Daoy (cell line): ENCODE results near the gene HS1BP3. TPM values are rescaled to one million over a fixed set of nuclear protein-coding genes. Genes with fewer than 3 reads are reported as not detected.

Source experiments
- DNase-seq: peaks from one replicate; pipeline ENCODE4 v3.0.0-alpha.2; 2015; ENCODE audit warnings: low read depth
- total RNA-seq: library from RNA; depleted of rRNA; stranded (reverse); fragments of >200 nt; shearing (Covaris generic); gene quantifications from 2 replicates; pipeline ENCODE4 v1.2.3, GENCODE V29; 2014

HS1BP3 gene
- total RNA-seq, 1 experiment from 2014 or later, result 6.9 TPM

DNA sequence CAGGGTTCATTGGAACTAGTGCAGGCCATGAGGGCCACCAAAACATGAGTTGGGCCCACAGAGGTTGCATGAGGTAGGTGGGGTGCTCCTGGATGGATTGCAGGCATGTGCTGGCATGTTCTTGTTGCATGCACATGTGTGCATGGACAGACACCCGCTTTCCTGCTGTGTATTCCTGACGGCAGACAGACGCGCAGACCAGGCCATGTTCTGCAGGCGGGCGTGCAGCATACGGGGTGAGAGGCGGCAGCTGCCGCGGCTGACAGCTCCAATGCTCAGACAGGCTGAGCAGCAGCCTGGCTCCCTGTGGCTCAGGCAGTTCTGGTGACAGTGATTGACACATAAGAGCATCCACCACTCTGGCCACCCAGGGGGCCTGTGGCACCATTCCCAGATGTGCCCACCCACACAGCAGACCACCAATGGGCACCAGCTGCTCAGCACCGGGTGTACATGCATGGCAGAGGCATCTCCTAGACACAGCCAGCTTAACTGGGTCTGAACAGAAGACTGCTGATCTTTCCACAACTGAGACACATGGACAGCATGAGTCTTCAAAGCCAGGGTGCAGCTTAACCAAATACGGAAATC is 21.2 kb downstream of the HS1BP3 start:
- DNase-seq, result no peak

DNA sequence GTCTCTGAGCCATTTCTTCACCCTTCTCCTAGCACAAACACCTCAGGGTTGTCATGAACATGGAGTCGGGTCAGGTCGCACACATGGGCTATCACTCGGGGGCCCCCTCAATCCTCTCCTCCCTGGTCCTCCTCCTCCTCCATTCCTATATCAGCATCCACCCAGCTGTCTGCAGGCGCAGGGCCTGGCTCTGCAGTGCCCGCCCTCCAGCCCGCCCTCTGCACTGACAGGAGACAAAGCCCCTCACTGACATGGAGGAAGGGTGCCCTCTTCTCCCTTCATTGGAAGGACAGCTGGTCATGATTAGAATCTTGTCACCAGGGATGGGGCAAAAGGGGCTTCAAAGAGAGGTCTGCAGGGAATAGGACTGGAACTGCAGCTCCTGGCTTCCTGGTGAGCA is 21.7 kb downstream of the HS1BP3 start:
- no peak for DNase-seq

DNA sequence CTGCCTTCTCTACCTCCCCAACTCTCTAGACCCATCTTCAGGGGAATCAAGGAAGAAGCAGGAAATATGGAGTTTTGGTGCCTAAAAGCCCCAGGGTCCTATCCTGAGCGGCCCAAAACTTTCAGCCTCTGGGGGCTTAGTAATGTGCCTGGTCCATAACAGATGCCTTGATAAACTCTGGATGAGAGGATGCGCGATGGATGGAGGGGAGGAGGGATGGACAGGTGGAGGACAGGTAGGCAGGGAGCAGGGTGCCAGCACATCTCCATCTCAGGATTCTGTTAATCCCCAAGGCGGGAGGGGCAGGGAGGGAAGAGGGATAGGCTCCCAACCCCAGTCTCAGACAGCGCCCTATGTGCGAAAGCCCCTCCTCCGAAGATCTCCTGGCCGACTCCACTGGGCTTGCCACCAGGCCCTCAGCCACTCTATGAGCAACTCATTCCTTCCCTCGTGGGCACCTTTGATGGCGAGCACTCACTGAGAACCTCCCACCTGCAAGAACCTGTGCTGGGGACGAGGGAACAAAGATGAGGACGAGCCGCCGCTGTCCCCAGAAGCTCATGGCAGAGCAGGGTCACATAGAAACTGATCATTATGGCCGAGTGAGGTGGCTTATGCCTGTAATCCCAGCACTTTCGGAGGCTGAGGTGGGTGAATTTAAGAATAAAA is 23.1 kb downstream of the HS1BP3 start:
- DNase-seq, result no peak

DNA sequence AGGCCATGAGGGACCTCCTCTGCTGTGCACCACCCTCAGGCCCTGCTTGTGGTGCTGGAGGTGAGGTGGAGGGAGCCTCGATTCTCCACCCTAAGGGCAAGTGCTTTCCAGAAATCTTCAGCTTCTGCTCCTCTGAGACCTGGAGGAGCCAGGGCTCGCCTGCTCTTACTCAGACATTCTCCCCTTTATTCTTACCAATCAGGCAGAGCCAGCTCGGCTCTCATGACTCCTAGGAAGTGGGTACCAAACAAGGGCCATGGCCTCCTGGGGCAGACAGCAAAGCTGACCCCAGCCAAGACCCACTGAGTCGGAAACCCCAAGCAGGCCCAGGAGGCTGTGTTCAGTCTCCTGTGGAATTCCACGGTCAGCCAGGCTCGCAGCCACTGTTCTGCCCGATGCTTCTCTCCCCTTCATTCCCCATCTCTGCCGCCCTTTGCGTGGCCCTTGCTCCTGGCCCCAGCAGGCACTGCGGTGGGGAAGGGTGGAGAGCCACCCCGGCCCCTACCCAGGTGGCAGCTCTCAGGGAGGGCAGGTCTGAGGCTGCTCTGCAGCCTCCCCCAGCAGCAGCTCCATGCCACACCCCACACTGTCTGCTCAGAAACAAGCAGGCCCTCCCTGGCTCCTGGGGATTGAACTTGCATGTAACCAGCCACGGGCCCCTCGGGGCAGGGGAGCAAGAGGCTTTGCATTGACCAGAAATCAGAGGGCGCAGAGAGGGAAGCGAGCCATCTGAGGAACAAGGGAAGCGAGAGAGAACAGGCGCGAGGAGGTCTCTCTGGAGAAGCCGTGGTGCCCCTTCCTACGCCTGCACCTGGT is 24.0 kb downstream of the HS1BP3 start:
- no peak for DNase-seq

DNA sequence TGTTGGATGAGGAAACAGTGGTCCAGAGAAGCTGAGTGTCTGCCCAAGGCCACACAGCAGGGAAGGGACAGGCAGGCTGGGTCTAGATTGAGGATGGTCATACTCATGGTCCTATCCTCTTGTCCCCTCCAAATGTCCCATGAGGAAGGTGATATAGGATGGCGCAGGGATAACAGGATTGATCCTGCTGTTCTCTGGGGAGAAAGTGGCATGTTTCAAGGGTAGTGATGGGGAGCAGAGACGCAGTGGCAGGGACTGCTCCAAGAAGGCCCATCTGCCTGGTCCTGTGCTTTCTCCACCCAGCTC is 24.6 kb downstream of the HS1BP3 start:
- DNase-seq, result no peak

DNA sequence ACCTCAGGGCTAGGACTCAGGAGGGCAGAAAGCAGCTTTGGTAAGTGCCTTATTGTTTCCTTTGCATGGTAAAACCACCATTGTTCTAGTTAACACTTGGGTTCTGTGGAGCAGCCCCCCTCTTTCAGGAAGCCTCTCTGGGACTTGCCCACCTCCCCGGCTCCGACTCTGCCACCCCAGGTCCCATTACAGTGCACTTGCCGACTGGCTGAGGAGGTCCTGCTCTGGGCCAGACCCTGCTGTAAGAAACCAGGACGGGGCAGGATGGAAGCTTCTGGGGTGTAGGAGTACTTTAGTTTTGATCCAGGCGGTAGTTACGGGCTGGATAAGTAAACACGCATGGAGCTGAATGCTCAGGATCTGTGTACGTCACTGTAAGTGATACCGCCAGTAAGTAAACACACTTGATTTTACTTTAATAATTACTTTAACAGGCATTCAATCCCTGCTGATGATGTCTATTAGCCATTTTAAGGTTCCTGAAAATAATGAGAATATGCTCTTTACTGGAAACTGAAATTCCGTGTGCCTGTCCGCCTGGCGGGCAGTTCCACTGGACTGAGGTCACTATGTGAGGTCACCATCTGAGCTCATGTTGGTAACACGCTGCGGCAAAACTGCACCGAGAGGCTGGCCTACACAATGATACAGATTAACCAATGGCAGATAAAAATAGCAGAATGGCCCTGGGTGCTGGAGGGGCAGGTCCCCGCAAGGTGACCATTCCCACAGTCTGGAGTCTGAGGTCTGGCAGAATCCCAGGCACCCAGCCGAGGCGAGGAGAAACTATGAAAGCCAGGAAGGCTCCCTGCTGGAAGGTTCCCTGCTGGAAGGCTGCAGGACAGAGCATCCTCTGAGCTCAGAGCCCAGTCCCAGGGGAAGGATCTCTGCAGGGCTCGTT is 25.2 kb downstream of the HS1BP3 start:
- DNase-seq, result no peak

DNA sequence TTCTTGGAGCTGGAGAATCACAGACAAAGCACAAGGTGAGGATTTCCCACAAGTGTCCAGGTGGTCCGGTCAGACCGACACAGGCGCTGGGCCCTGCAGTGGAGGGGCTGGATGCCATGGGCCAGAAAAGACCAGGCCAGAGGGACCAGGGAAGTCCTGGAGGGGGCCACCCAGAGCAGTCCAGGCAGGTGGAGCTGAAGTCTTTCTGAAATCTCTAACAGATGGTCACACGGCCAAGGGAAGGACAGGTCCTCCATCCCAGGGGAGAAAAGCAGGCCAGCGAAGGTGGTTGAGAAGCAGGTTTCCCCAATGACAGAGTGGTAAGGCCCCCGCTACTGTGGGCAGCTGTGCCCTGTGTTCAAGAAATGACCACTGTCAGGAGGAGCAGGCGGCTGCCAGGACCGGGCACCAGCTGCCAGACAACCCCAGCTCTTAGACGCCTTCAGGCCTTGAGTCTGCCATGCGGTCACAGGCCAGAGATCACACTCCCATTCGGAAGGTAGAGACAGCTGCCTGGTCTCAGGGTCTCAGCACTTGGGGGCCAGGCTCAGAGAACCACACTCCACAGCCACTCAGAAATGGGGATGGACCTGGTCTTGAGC is 25.9 kb downstream of the HS1BP3 start:
- DNase-seq, result no peak

DNA sequence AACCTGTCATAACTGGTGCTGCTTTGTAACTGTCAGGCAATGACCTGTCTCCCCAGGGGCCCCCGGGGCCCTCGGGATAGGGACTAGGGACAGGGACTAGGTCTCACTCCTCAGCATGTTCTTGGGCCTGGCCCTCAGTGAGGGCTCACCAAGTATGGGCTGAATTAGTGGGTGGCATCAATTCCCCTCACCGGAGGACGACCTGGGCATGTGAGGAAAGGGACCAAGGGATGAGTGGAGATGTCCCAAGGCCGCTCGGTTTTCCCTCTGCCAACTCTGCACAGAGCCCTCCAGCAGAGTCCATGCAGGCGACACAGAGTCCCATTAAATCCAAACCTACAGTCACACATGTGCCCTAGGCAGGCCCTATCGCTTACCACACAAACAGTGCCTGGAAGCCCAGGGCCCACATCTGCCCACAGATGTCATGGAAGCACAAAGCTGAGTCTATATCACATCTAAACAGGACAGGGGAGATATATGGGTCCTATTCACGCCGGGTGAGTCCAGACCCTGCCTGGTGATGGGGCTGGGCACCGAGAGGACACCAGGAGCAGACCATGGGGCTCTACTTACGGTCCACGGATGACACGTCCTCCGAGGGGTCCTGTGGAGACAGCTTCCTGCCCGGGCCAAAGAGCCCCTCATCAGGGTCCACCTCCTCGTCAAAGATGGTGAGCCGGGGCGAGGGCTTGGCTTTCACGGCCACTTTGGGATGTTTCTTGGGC is 26.6 kb downstream of the HS1BP3 start:
- DNase-seq, result no peak

DNA sequence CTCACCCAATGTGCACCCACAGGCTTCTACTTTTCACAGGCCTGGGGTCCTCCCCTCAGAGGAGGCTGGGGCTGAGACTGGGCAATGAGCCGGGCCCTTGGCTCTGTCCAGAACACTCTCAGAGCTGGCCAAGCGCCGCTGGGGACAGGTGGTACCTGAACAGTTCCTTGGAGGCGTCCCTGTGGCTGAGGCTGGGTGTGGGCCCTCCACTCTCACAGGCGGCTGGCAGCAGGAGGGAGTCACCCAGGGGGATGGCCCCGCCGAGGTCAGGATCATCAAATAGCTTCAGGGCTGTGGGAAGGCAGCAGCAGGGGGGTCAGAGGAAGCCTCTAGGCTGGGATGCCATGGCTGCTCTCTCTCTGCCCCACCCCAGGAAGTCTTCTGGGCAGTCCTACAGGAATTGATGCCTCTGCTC is 27.1 kb downstream of the HS1BP3 start:
- DNase-seq, result no peak

DNA sequence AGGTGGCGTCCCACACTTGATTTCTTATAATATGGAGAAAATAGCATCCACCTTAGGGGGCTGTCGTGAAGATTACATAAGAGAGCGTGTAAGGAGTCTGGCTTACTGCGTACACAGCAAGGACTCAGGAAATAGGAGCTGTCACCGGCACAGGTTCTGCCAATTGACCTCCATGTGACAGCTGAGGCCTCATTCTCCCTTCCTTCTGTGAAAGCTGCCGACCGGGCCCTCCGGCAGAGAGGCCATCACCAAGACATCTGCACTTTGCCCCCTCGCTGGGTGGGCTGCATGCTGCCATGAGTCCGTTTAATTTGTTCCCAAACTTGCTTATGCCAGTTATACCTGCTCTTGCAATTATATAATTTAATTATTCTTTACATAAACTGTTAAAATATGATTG is 27.7 kb downstream of the HS1BP3 start:
- no peak for DNase-seq

DNA sequence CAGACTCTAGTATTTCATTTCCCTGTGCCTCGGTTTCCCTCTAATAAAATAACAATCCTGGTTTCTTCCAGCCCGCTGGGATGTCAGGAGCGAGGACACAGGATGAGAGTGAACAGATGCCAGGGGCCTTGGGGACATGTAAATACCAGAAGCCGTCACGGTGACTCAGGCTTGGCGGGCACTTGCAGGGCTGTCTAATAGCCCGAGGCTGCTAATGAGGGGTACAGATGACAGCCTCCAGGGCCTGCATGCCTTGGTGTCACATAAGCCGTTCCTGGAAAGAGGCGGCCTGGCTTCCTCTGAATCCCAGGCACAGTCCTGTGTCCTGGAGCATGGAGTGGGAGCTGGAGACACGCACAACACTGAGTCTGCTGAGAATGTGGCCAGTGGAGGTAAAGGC is 28.2 kb downstream of the HS1BP3 start:
- DNase-seq, result no peak

DNA sequence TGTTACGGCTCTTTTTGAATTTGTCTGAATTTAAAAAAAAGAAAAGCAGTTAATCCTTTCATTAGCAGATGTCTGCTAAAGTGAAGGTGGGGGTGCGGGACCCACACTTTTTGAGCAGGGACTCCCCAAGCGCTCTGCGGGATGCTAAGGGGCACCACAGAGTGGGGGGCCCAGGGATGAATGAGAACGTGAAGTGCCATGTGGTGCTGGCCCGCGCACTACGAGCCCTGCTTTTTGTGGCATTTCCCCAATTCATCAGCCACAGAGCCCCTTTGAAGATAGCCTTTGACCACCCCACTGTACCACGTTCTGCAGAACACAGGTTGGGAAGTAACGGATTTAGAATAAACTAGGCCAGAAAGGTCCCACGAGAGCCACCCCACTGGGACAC is 28.6 kb downstream of the HS1BP3 start:
- DNase-seq, result no peak

DNA sequence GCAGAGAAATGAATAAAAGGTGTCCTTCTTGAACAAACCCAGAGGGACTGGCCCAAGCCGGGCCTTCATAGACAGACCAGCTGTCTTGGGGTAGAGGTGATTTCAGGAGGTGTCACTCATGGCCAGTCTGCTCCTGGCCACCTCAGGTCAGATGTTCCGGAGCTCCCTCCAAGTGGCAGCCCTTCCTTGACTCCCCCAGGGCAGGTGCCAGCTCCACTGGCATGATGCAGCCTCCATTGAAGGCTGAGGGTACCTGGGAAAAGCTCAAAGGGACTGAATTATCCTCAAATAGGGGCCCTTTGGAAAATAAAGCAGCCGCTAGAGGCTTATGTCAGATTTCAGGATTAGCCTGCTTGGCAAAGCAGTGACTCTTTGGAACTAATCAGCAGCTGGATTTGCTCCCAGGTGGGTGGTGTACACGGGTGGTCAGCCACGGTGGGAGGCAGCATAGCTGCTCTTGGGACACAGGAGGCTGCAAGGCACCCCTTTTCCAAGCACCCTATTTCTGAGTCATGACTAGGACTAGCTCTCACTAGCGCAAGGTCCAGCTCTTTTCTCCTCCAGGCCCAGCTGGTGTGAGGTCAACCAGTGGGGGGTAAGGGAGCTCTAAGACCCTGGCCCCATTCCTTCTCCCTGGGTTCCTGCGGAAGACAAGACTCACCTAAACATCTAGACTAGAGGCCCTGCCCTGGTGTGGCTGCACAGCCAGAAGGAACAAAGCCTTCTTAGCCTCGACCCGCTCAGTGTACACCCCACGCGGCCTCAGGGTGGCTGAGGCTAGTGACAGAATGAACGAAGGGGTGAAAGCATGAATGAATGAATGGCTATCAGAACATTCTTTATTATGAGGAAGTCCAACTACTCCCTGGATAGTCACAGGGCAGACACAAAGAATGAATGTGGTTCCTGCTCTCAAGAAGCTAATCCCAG is 29.3 kb downstream of the HS1BP3 start:
- DNase-seq, result no peak

DNA sequence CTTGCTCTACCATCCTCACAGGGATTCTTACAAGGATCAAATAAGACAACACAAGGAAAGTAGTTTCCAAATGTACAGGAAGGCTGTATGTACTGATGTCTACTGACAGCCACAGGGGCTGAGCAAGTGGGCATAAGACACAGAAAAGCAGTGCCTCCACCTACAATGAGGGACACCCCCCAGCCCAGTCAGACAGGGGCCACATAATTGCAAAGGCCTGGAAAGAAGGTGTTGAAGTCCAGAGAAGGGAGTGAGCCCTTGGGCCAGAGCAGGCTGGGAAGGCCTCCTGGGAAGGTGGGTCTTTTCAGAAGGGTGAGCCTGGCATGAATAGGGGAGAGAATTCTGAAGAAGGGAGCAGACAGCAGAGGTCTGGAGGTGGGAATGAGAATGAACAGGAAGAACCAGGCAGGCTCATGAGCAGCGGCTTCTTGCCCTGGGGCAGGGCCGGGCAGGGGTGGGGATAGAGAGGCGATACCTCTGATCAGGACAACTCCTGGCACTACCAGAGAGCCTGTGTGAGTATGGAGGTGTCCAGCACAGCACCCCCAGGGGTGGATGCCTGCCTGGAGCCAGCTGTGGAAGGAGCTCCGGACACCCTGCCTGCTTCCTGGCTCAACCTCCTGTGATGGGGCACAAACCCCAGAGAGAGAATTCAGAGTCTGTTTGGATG is 30.1 kb downstream of the HS1BP3 start:
- no peak for DNase-seq

DNA sequence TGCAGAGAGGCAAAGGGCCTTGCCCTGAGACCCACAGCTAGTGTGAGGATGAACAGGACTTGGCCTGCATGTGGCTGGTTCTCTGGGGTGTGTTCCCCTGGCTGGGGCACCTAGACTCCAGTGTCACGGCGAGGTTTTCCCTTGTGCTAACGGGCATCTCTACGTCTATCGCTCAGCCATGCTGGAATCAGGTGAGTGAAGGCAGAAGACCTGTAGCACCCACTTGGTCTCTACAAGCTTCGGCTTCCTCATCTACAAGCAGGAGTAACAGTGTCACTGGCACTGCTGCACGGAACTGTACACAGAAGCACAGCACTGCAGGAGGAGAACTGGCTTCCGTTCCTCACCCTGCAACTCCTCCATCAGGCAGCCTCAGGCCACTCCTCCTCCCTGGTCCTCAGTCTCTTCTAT is 30.6 kb downstream of the HS1BP3 start:
- DNase-seq, result no peak

DNA sequence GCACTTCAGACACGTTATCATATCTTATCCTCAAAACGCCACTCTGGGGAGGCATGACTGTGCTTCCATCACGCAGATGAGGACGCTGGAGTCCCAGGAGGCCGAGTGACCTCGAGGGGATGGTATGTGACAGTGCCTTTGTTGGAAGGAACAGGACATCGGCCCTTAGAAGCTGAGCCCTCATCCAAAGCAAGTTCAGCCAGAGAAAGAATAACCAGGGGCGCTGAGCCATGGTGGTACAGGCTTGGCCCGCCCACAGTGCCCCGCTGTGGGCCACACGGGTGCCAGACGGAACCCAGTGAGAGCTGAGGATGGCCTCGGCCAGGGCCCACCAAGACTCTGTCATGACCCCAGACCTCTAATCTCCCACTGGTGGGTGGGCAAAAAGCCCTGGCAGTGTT is 31.3 kb downstream of the HS1BP3 start:
- no peak for DNase-seq

DNA sequence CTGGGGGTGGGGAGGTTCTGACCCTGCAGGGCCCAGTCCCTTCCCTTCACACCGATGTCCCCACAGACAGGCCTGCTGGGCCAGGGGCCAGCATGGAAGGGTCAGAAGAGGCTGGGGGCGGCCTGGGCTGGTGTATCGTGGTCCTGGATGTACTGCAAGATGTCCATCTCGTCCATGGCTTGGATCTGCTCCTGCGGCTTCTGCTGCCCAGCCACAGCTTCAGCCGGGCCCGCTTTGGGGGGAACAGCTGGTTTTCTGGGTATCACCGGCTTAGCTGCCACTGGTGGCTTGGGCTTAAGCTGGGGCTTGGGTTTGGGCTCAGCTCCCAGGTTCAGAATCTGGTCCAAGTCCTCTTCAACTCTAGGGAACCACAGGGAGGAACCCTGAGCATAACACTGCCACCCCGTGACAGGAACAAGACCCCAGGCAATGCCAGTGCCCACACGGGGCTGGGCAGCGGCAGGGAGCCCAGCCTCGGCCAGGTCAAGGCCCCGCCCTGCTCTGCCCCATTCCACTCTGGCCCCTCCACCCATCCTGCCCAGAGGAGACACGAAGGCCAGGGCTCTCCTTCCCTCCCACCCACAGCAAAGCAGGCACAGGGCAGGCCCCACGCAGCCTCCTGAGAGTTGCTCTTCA is 31.9 kb downstream of the HS1BP3 start:
- DNase-seq, result no peak

DNA sequence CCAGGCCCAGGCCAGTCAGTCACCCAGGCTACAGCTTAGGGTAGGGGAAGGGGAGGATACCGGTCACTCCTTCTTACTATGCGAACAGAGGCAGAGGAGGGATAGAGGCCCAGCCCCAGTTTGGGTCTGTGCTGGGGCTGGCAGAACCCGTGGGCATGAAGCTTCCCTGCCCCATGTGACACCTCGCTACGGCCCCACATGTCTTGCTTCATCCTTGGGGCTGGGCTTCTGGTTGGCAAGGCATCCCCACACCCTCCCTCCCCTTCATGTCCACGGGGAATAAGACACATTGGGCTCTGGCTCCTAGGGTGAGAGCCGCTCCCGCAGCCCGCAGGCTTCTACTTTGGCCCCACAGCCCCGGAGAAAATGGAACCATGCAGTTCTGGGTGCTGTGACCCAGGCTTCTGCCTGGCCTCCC is 32.4 kb downstream of the HS1BP3 start:
- DNase-seq, result no peak

DNA sequence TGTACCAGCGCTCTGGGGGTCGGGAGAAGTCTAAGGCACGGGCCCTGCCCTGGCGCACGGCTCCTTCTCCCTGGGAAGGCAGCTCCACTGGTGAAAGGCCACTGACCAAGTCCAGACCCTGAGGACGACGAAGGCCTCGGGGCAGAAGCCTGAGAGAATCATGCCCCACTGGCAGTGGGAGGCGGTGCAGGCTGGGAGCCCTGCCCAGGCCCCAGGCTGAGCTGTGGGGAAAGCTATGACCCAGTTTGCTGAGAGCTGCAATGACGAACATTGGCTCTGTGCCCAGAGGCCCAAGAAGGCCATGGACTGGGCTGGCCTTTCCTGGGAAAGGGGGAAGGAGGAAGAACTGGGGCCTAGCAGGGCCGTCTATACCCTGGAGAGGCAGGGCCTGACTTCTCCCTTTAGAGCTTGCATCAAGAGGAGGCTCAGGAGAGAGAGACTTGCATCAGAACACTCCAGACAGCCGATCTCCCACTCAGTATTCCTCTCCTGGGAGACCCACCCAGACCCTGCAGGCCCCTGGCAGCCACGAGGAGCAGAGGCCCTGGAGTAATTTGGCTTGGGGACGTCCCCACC is 32.9 kb downstream of the HS1BP3 start:
- DNase-seq, result peak; percentile 96
